Measurements from ENCODE around the gene CCDC24.

The CCDC24 gene

GRCh38 chr1:43980255-43981134, 10.9 kb upstream of the CCDC24 start:
- peak; percentile 90 for DNase-seq (ENCODE audit: low read depth)
- peak overlapping the region; percentile 60 for H3K4me3 ChIP-seq (ENCODE audit: low read length)
- no peak for TF ChIP-seq CTCF (IDR thresholded peaks at IDR 0.05; ENCODE audit: insufficient read depth, low read depth, low read length, missing control alignments)

GRCh38 chr1:43981135-43981491, 10.3 kb upstream of the CCDC24 start:
- peak; percentile 47 for DNase-seq (ENCODE audit: low read depth)
- H3K4me3 ChIP-seq (ENCODE audit: low read length), result peak overlapping the region; percentile 60
- TF ChIP-seq CTCF (IDR thresholded peaks at IDR 0.05; ENCODE audit: insufficient read depth, low read depth, low read length, missing control alignments), result no peak

DNA sequence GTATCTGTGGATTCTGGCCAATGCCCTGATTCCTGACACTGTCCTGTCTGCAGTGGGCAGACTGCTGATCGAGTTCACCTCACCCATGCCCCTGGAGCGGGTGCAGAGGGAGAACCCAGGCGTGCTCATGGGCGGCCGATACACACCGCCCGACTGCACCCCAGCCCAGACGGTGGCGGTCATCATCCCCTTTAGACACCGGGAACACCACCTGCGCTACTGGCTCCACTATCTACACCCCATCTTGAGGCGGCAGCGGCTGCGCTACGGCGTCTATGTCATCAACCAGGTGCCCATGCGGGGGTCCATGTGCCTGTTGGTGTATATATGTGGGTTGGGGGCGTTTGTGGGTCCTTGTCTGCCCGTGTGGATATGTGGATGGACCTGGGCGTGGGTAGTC, 9.8 kb upstream of the CCDC24 start:
- no peak for TF ChIP-seq CTCF (IDR thresholded peaks at IDR 0.05; ENCODE audit: insufficient read depth, low read depth, low read length, missing control alignments)
- no peak for DNase-seq (ENCODE audit: low read depth)
- no peak overlapping the region for H3K4me3 ChIP-seq (ENCODE audit: low read length)

- no peak overlapping the region for H3K4me3 ChIP-seq (ENCODE audit: low read length)
- TF ChIP-seq CTCF (IDR thresholded peaks at IDR 0.05; ENCODE audit: insufficient read depth, low read depth, low read length, missing control alignments), result no peak
- DNase-seq (ENCODE audit: low read depth), result no peak
These were observed 9.2 kb upstream of the CCDC24 start for GRCh38 chr1:43982241-43982640.

- no peak for DNase-seq (ENCODE audit: low read depth)
- no peak for TF ChIP-seq CTCF (IDR thresholded peaks at IDR 0.05; ENCODE audit: insufficient read depth, low read depth, low read length, missing control alignments)
These were observed 8.6 kb upstream of the CCDC24 start for GRCh38 chr1:43982808-43983207.

GRCh38 chr1:43983253-43983899, 8.0 kb upstream of the CCDC24 start:
- no peak for DNase-seq (ENCODE audit: low read depth)
- no peak overlapping the region for H3K4me3 ChIP-seq (ENCODE audit: low read length)
- TF ChIP-seq CTCF (IDR thresholded peaks at IDR 0.05; ENCODE audit: insufficient read depth, low read depth, low read length, missing control alignments), result no peak

More at GRCh38 chr1:43982808-43983207, 8.6 kb upstream of the CCDC24 start:
- no peak overlapping the region for H3K4me3 ChIP-seq (ENCODE audit: low read length)
